Measurements from ENCODE around the gene LTBP1.

- no peak for TF ChIP-seq CTCF (conservative IDR thresholded peaks at IDR 0.05; ENCODE audit: low read depth in 2 of 2)
- no peak for TF ChIP-seq EZH2 (IDR thresholded peaks at IDR 0.05; ENCODE audit: low read depth, unreplicated experiment)
- TF ChIP-seq ETS1 (IDR thresholded peaks at IDR 0.05): no peak
Observed at GRCh38 chr2:33131749-33132148, 185.0 kb downstream of the LTBP1 start.

Measured in GM23338 (cell line).